Trophoblast cell (in vitro differentiated cells and primary cell): Measurements from ENCODE around the gene LRRFIP1.

ENCODE experiments used
- DNase-seq, 2 donors: peaks; one replicate each; pipeline ENCODE4 v3.0.0-alpha.2; 2016
- H2AFZ ChIP-seq: 2 replicates; pipeline ENCODE4 v1.6.1; 2013; ENCODE audit warnings: low read length, moderate library complexity, mild to moderate bottlenecking; ENCODE audit not compliant: insufficient read depth, poor library complexity
- H2AK5ac ChIP-seq: 2 replicates; pipeline ENCODE4 v1.6.1; 2013; ENCODE audit warnings: mild to moderate bottlenecking, low read length
- H2BK120ac ChIP-seq: 2 replicates; pipeline ENCODE4 v1.6.1; 2013; ENCODE audit warnings: low read length, mild to moderate bottlenecking, moderate library complexity; ENCODE audit not compliant: insufficient read depth, poor library complexity
- H2BK12ac ChIP-seq: 2 replicates; pipeline ENCODE4 v1.6.1; 2013; ENCODE audit warnings: mild to moderate bottlenecking, low read length, moderate library complexity
- H2BK5ac ChIP-seq: 2 replicates; pipeline ENCODE4 v1.6.1; 2013; ENCODE audit warnings: low read length, low read depth, moderate library complexity, mild to moderate bottlenecking; ENCODE audit not compliant: poor library complexity
- H3K14ac ChIP-seq: 2 replicates; pipeline ENCODE4 v1.6.1; 2013; ENCODE audit warnings: mild to moderate bottlenecking, low read length
- H3K18ac ChIP-seq: 2 replicates; pipeline ENCODE4 v1.6.1; 2013; ENCODE audit warnings: mild to moderate bottlenecking, low read length
- H3K23ac ChIP-seq: 2 replicates; pipeline ENCODE4 v1.6.1; 2013; ENCODE audit warnings: low read length
- H3K27ac ChIP-seq: 2 replicates; pipeline ENCODE4 v1.5.1; 2013; ENCODE audit warnings: low read depth, mild to moderate bottlenecking, inconsistent platforms, low read length, moderate library complexity
- H3K27me3 ChIP-seq: 2 replicates; pipeline ENCODE4 v1.6.1; 2013; ENCODE audit warnings: inconsistent platforms, mild to moderate bottlenecking, low read length, moderate library complexity; ENCODE audit not compliant: insufficient read depth
- H3K36me3 ChIP-seq, 2 experiments: 1 replicate in 1 of 2; 2 replicates in 1 of 2; pipeline ENCODE4 v1.6.1; 2013; ENCODE audit warnings: low read length in 2 of 2, mild to moderate bottlenecking in 2 of 2, moderate library complexity in 1 of 2; ENCODE audit not compliant: insufficient read depth in 2 of 2, control insufficient read depth in 1 of 2
- H3K4ac ChIP-seq: 2 replicates; pipeline ENCODE4 v1.6.1; 2013; ENCODE audit warnings: low read depth, mild to moderate bottlenecking, low read length, moderate library complexity
- H3K4me1 ChIP-seq, 2 experiments: 1 replicate in 1 of 2; 2 replicates in 1 of 2; pipeline ENCODE4 v1.6.1; 2013; ENCODE audit warnings: low read length in 2 of 2, mild to moderate bottlenecking in 2 of 2, moderate library complexity in 1 of 2; ENCODE audit not compliant: insufficient read depth in 2 of 2, control insufficient read depth in 1 of 2
- H3K4me2 ChIP-seq: 2 replicates; pipeline ENCODE4 v1.6.1; 2013; ENCODE audit warnings: inconsistent platforms, mild to moderate bottlenecking, low read length, moderate library complexity
- H3K4me3 ChIP-seq: 2 replicates; pipeline ENCODE4 v1.5.1; 2013; ENCODE audit warnings: mild to moderate bottlenecking, low read depth, low read length, inconsistent platforms
- H3K79me1 ChIP-seq: one replicate; pipeline ENCODE4 v1.6.1; 2013; ENCODE audit warnings: low read length
- H3K79me2 ChIP-seq: 2 replicates; pipeline ENCODE4 v1.6.1; 2013; ENCODE audit warnings: low read length, mild to moderate bottlenecking; ENCODE audit not compliant: control insufficient read depth, insufficient read depth, poor library complexity
- H3K9ac ChIP-seq: 2 replicates; pipeline ENCODE4 v1.6.1; 2013; ENCODE audit warnings: mild to moderate bottlenecking, low read length
- H3K9me3 ChIP-seq: 2 replicates; pipeline ENCODE4 v1.6.1; 2013; ENCODE audit warnings: low read depth, mild to moderate bottlenecking, control low read depth, inconsistent platforms, low read length; ENCODE audit not compliant: insufficient read depth
- H4K12ac ChIP-seq: 2 replicates; pipeline ENCODE4 v1.6.1; 2013; ENCODE audit warnings: low read depth, mild to moderate bottlenecking, low read length, moderate library complexity
- H4K8ac ChIP-seq: 2 replicates; pipeline ENCODE4 v1.6.1; 2013; ENCODE audit warnings: low read depth, mild to moderate bottlenecking, low read length, moderate library complexity
- H4K91ac ChIP-seq: one replicate; pipeline ENCODE4 v1.6.1; 2013; ENCODE audit warnings: low read depth, mild to moderate bottlenecking, low read length, moderate library complexity
- WGBS: extraction: QIAGEN DNeasy Blood & Tissue Kit; methylation state at CpG from one replicate; pipeline ENCODE4 v1.1.7; 2013; ENCODE audit warnings: missing lambda C conversion rate; ENCODE audit not compliant: insufficient read length, insufficient coverage; ENCODE audit errors: extremely low coverage; 5-methylcytosine and 5-hydroxymethylcytosine counted together

The LRRFIP1 gene

DNA sequence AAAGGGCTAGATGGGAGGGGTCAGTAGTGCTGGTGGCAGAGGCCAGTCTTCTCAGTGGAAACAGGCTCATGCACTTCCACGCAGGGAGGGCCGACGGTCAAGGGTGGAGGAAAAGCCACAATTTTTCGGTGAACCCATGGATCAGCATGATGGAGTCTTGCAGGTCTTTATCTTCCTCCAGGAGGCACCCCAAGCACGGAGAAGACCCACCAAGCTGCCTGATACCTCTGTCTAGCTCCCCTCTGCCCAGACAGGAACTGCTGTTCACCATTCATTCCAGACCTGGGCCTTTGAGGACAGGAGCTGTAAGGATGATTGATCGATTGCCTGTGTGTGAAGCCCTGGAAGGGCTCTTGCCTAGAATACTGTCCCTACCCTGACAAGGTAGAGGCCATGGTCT is 2.8 kb upstream of the LRRFIP1 start:
- peaks cover 2% of the 10 kb centered on the region for H3K9me3 ChIP-seq
- H2BK12ac ChIP-seq, result no peak overlapping the region
- H2BK120ac ChIP-seq, result no peak overlapping the region
- no peak overlapping the region for H4K91ac ChIP-seq
- no CpG with 5 or more reads among the region's 6 CpGs for WGBS
- no peak overlapping the region for H3K14ac ChIP-seq
- H3K4me2 ChIP-seq, result no peak overlapping the region
- no peak overlapping the region for H3K4me3 ChIP-seq
- peaks cover 2% of the 10 kb centered on the region for H3K79me2 ChIP-seq
- peaks cover 6% of the 10 kb centered on the region for H3K79me1 ChIP-seq
- peaks cover 2 to 7% of the 10 kb centered on the region in 2 experiments for H3K4me1 ChIP-seq
- no peak overlapping the region for H3K27ac ChIP-seq
- no peak overlapping the region for H4K8ac ChIP-seq
- H2AK5ac ChIP-seq, result no peak overlapping the region
- no peak overlapping the region for H3K4ac ChIP-seq
- no peak for DNase-seq
- H3K36me3 ChIP-seq, result no peaks in the 10 kb centered on the region
- H3K23ac ChIP-seq, result no peak overlapping the region
- no peaks in the 10 kb centered on the region for H3K27me3 ChIP-seq
- H3K9ac ChIP-seq, result no peak overlapping the region
- H3K18ac ChIP-seq, result no peak overlapping the region
- H2BK5ac ChIP-seq, result no peak overlapping the region
- H4K12ac ChIP-seq, result no peak overlapping the region
- H2AFZ ChIP-seq, result no peak overlapping the region

DNA sequence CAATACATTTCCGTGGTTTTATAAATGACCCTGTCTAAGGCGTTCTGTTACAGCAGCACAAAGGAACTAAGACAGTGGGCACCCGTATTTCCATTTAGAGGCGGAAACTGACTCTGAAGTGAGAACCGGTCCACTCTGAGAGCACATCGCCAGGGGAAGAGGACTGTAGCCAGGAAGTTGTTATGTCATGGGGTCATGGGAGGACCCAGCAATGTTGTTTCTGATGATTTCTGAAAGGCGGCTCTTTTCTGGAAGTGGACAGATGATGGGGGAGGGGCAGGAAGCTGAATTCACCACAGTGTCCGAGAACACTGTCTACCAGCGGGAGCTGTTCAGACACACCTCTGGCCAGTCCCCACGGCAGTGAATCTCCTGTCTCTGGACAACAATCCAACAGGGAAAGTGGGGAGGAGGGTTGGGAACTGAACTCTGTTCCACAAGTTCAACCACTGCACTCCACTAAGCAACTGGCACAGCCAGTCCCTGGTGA is 2.1 kb upstream of the LRRFIP1 start:
- no peaks in the 10 kb centered on the region for H3K27me3 ChIP-seq
- no peak overlapping the region for H4K91ac ChIP-seq
- WGBS, result no CpG with 5 or more reads among the region's 10 CpGs
- H2BK120ac ChIP-seq, result no peak overlapping the region
- H3K36me3 ChIP-seq, result no peaks in the 10 kb centered on the region
- H3K79me2 ChIP-seq, result peaks cover 2% of the 10 kb centered on the region
- H3K4me1 ChIP-seq, result peaks cover 2 to 7% of the 10 kb centered on the region in 2 experiments
- no peak overlapping the region for H2BK5ac ChIP-seq
- no peak overlapping the region for H2AFZ ChIP-seq
- H3K27ac ChIP-seq, result no peak overlapping the region
- no peak overlapping the region for H3K4me2 ChIP-seq
- H4K12ac ChIP-seq, result no peak overlapping the region
- no peak overlapping the region for H3K9ac ChIP-seq
- H3K18ac ChIP-seq, result no peak overlapping the region
- no peak overlapping the region for H3K4ac ChIP-seq
- peaks cover 6% of the 10 kb centered on the region for H3K79me1 ChIP-seq
- H4K8ac ChIP-seq, result no peak overlapping the region
- H2AK5ac ChIP-seq, result no peak overlapping the region
- H2BK12ac ChIP-seq, result no peak overlapping the region
- no peak overlapping the region for H3K4me3 ChIP-seq
- H3K14ac ChIP-seq, result no peak overlapping the region
- no peak overlapping the region for H3K23ac ChIP-seq
- DNase-seq, result no peak
- H3K9me3 ChIP-seq, result peaks cover 2% of the 10 kb centered on the region

DNA sequence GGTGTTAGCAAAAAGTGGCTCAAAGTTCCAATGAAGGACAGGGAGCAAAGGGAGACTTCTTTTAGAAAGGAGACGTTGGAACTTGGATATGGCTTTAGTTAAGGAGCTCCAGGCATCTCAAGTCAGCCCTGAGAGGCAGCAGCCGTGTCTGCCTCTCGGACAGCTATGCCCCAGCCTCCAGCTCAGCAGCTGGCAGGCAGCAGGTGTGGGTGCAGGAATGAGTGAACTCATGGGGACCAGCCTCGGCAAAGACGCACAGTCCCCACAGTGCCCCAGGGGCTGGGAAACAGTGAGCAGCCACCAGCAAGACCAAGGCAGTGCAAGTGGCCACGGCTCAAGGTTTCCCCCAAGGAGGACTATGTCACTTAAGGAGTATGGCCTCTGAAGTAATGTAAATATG is 1.6 kb upstream of the LRRFIP1 start:
- no CpG with 5 or more reads among the region's 6 CpGs for WGBS
- Histone ChIP-seq H3K4ac (no peak overlapping the region), H3K27me3 (no peaks in the 10 kb centered on the region), H3K18ac (no peak overlapping the region), H4K91ac (no peak overlapping the region), H2BK12ac (no peak overlapping the region), H4K8ac (no peak overlapping the region), H3K14ac (no peak overlapping the region), H3K4me1 (peaks cover 2 to 7% of the 10 kb centered on the region in 2 experiments), H3K36me3 (no peaks in the 10 kb centered on the region), H2BK5ac (no peak overlapping the region), H3K27ac (no peak overlapping the region), H3K79me1 (peaks cover 6% of the 10 kb centered on the region), H3K4me2 (no peak overlapping the region), H2BK120ac (no peak overlapping the region), H3K4me3 (no peak overlapping the region), H3K9ac (no peak overlapping the region), H2AFZ (no peak overlapping the region), H3K79me2 (peaks cover 2% of the 10 kb centered on the region), H3K23ac (no peak overlapping the region), H2AK5ac (no peak overlapping the region), H4K12ac (no peak overlapping the region), H3K9me3 (peaks cover 2% of the 10 kb centered on the region)
- no peak for DNase-seq

DNA sequence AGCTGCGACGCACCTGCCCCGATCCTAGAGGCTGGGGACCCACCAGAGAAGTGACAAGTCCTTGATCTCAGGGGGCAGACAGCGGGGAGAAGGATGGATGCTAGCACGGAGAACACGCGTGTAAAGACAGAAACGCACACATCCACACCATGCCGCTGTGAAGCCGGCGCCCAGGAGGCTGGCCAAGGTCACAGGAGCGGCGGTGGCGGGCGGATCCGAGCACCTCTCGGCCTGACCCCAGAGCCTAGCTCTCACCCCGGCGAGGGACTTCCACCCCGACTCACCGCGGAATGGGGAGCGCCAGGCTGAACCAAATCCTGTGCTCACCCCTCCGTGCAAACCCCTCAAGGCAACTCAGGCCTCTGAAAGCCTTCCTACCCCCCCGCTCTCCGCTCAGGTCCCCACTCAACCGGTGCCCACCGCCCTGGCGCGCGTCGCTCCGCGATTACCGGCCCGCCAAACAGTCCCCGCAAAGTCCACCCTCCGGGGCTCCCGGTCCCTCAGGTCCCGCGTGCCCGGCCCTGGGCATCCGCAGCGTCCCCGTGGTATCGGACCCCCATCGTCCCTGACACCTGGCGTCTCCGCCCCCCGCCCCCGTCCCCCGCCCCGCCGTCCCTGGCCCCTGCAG is 460 bp upstream of the LRRFIP1 start:
- Histone ChIP-seq H3K9ac (no peak overlapping the region), H3K27ac (no peak overlapping the region)
- no CpG with 5 or more reads among the region's 54 CpGs for WGBS

More for the DNA sequence above, 460 bp upstream of the LRRFIP1 start:
- Histone ChIP-seq H3K14ac (no peak overlapping the region), H3K79me2 (peaks cover 2% of the 10 kb centered on the region), H4K8ac (peak overlapping the region; percentile 27), H3K4me1 (peaks cover 2 to 7% of the 10 kb centered on the region in 2 experiments), H2AFZ (no peak overlapping the region), H3K9me3 (peaks cover 2% of the 10 kb centered on the region), H3K79me1 (peaks cover 6% of the 10 kb centered on the region), H3K23ac (no peak overlapping the region), H3K4me2 (peak overlapping the region; percentile 86), H2BK120ac (no peak overlapping the region), H4K12ac (peak overlapping the region; percentile 58), H3K27me3 (no peaks in the 10 kb centered on the region), H2AK5ac (no peak overlapping the region), H2BK12ac (peak overlapping the region; percentile 15), H2BK5ac (no peak overlapping the region), H3K18ac (no peak overlapping the region), H3K4ac (no peak overlapping the region), H3K4me3 (peak overlapping the region; percentile 82), H3K36me3 (no peaks in the 10 kb centered on the region), H4K91ac (peak overlapping the region; percentile 53)
- no peak for DNase-seq
